Common myeloid progenitor, CD34-positive (primary cell): Measurements from ENCODE around the gene OLFML1.

ENCODE experiments used
- CTCF ChIA-PET: fragments of 350-600 bp; sonication (Branson Sonifier 250); formaldehyde crosslinking; loops from one replicate; lab custom pipeline; 2021; ENCODE audit warnings: antibody characterized with exemption; lab: Charles Lee
- POLR2A ChIA-PET: fragments of 350-600 bp; sonication (Branson Sonifier 250); formaldehyde crosslinking; loops from one replicate; lab custom pipeline; 2021; ENCODE audit warnings: antibody characterized with exemption; lab: Charles Lee
- DNase-seq, 3 donors: peaks; one replicate each; pipeline versions ENCODE4 v3.0.0 to v3.0.0-alpha.2; 2013
- H3K27ac ChIP-seq, 2 experiments: 1 replicate in 1 of 2; 2 replicates in 1 of 2; pipeline ENCODE4 v1.7.0; 2013; ENCODE audit warnings: inconsistent platforms in 2 of 2, low read length in 2 of 2, mild to moderate bottlenecking in 2 of 2, low read depth in 1 of 2, moderate library complexity in 1 of 2; ENCODE audit not compliant: severe bottlenecking in 2 of 2, insufficient read depth in 1 of 2, poor library complexity in 1 of 2
- H3K27me3 ChIP-seq, 5 experiments: replicated peaks in 2 of 5; 1 replicate in 3 of 5; 2 replicates in 2 of 5; pipeline versions ENCODE4 v1.6.1 to v1.7.0; 2013; ENCODE audit warnings: low read length in 4 of 5, mild to moderate bottlenecking in 2 of 5, moderate library complexity in 2 of 5, inconsistent platforms in 1 of 5; ENCODE audit not compliant: insufficient read depth in 5 of 5, control insufficient read depth in 4 of 5
- H3K36me3 ChIP-seq, 4 experiments: 1 replicate in 2 of 4; 2 replicates in 2 of 4; pipeline versions ENCODE4 v1.6.1 to v1.7.0; 2013; ENCODE audit warnings: low read length in 3 of 4, control low read depth in 1 of 4, mild to moderate bottlenecking in 1 of 4; ENCODE audit not compliant: control insufficient read depth in 4 of 4, insufficient read depth in 4 of 4
- H3K4me1 ChIP-seq, 4 experiments: 1 replicate in 3 of 4; 2 replicates in 1 of 4; pipeline versions ENCODE4 v1.6.1 to v1.7.1; 2013; ENCODE audit warnings: low read length in 3 of 4, mild to moderate bottlenecking in 3 of 4, control low read depth in 1 of 4, inconsistent platforms in 1 of 4, moderate library complexity in 1 of 4; ENCODE audit not compliant: control insufficient read depth in 4 of 4, insufficient read depth in 4 of 4; ENCODE audit errors: control extremely low read depth in 1 of 4
- H3K4me3 ChIP-seq, 7 experiments: 1 replicate in 4 of 7; 2 replicates in 3 of 7; pipeline versions ENCODE4 v1.5.1 to v1.7.0; 2013; ENCODE audit warnings: mild to moderate bottlenecking in 7 of 7, low read length in 6 of 7, moderate library complexity in 6 of 7, inconsistent platforms in 2 of 7, low read depth in 2 of 7, control low read depth in 1 of 7; ENCODE audit not compliant: insufficient read depth in 4 of 7, control insufficient read depth in 1 of 7; ENCODE audit errors: extremely low read depth in 1 of 7
- H3K9me3 ChIP-seq, 5 experiments: 1 replicate in 4 of 5; 2 replicates in 1 of 5; pipeline versions ENCODE4 v1.6.1 to v1.7.1; 2013; ENCODE audit warnings: low read length in 4 of 5, mild to moderate bottlenecking in 2 of 5, inconsistent platforms in 1 of 5, low read depth in 1 of 5, moderate library complexity in 1 of 5; ENCODE audit not compliant: control insufficient read depth in 4 of 5, insufficient read depth in 2 of 5; ENCODE audit errors: control extremely low read depth in 1 of 5
- WGBS: methylation state at CpG from one replicate; pipeline ENCODE4 v1.1.5; 2013; ENCODE audit not compliant: insufficient coverage; 5-methylcytosine and 5-hydroxymethylcytosine counted together

Gene OLFML1

GRCh38 chr11:7506243-7506642 lies 20.9 kb downstream of the OLFML1 start:
- H3K27ac ChIP-seq, result no peak overlapping the region
- no peak overlapping the region for H3K4me3 ChIP-seq
- POLR2A ChIA-PET, result no interaction called here
- CTCF ChIA-PET, result interaction anchor here (1.0 to 1.1 kb wide), 2 partner anchors 9 to 11 kb away, joined by 3 read pairs; no protein-coding TSS in a partner anchor
- H3K27me3 ChIP-seq, result peaks cover 0 to 3% (median 0%) of the 10 kb centered on the region in 5 experiments
- H3K9me3 ChIP-seq, result no peaks in the 10 kb centered on the region
- no peaks in the 10 kb centered on the region for H3K36me3 ChIP-seq
- H3K4me1 ChIP-seq, result peaks cover under 1 to 4% (median 3%) of the 10 kb centered on the region in 4 experiments
- 100% methylated on average over 2 of the region's 3 CpGs for WGBS
- no peak for DNase-seq

- CTCF ChIA-PET, result interaction anchor here (0.6 to 1.2 kb wide), 4 partner anchors 15 to 796 kb away, joined by 3 read pairs; no protein-coding TSS in a partner anchor
- H3K4me3 ChIP-seq, result no peak overlapping the region
- peaks cover 0 to 3% (median 0%) of the 10 kb centered on the region in 5 experiments for H3K27me3 ChIP-seq
- peaks cover 14 to 23% (median 20%) of the 10 kb centered on the region in 4 experiments for H3K4me1 ChIP-seq
- no peak overlapping the region for H3K27ac ChIP-seq
- WGBS, result 100% methylated on average over 2 of the region's 3 CpGs
- no peaks in the 10 kb centered on the region for H3K9me3 ChIP-seq
- H3K36me3 ChIP-seq, result no peaks in the 10 kb centered on the region
- POLR2A ChIA-PET, result no interaction called here
- DNase-seq, result no peak
These were observed 22.8 kb downstream of the OLFML1 start for GRCh38 chr11:7508087-7508486.

- DNase-seq, result no peak
- Histone ChIP-seq H3K27ac (no peak overlapping the region), H3K27me3 (peaks cover 0 to 12% (median 6%) of the 10 kb centered on the region in 5 experiments), H3K4me3 (no peak overlapping the region), H3K36me3 (no peaks in the 10 kb centered on the region), H3K4me1 (peaks cover 14 to 36% (median 30%) of the 10 kb centered on the region in 4 experiments), H3K9me3 (no peaks in the 10 kb centered on the region)
- CTCF ChIA-PET, result interaction anchor here (0.8 to 1.6 kb wide), 2 partner anchors 12 to 148 kb away, joined by 4 read pairs; no protein-coding TSS in a partner anchor
- POLR2A ChIA-PET, result no interaction called here
- no CpG with 5 or more reads among the region's 2 CpGs for WGBS
These were observed 24.7 kb downstream of the OLFML1 start for GRCh38 chr11:7509966-7510365.

- no peak overlapping the region for H3K4me3 ChIP-seq
- 4% methylated on average over 5 of the region's 5 CpGs for WGBS
- H3K27me3 ChIP-seq, result peaks cover 5 to 23% (median 15%) of the 10 kb centered on the region in 5 experiments
- peak; percentile 31 to 63 (median 40) for DNase-seq
- H3K36me3 ChIP-seq, result no peaks in the 10 kb centered on the region
- H3K27ac ChIP-seq, result no peak overlapping the region
- peaks cover 14 to 36% (median 30%) of the 10 kb centered on the region in 4 experiments for H3K4me1 ChIP-seq
- POLR2A ChIA-PET, result no interaction called here
- CTCF ChIA-PET, result interaction anchor here (1.1 to 2.5 kb wide), 5 partner anchors 10 to 155 kb away, joined by 4 to 10 read pairs (median 4); no protein-coding TSS in a partner anchor
- no peaks in the 10 kb centered on the region for H3K9me3 ChIP-seq
These were observed 26.1 kb downstream of the OLFML1 start for GRCh38 chr11:7511401-7511800.

- Histone ChIP-seq H3K36me3 (no peaks in the 10 kb centered on the region), H3K27ac (peak overlapping the region; percentile 41 to 86), H3K4me1 (peaks cover 14 to 36% (median 30%) of the 10 kb centered on the region in 4 experiments), H3K9me3 (no peaks in the 10 kb centered on the region), H3K27me3 (peaks cover 5 to 31% (median 15%) of the 10 kb centered on the region in 5 experiments), H3K4me3 (peak overlapping the region in 6 of 7 experiments; percentile 72 to 90 (median 79))
- peak; percentile 76 to 93 (median 89) for DNase-seq
- WGBS, result 9% methylated on average over 18 of the region's 18 CpGs
- ChIA-PET CTCF (interaction anchor here (0.6 to 2.5 kb wide), 13 partner anchors 8 to 183 kb away, joined by 3 to 10 read pairs (median 4); no protein-coding TSS in a partner anchor), POLR2A (no interaction called here)
These were observed 27.4 kb downstream of the OLFML1 start for GRCh38 chr11:7512525-7513233.

GRCh38 chr11:7513234-7514098 lies 28.2 kb downstream of the OLFML1 start, which contains the start of gene PPFIBP2:
Gene PPFIBP2, plus strand, starts transcription at chr11:7513999. Its CDS starts 35,477 bp downstream, at chr11:7549476.
- Histone ChIP-seq H3K4me1 (peaks cover 14 to 36% (median 30%) of the 10 kb centered on the region in 4 experiments), H3K9me3 (no peaks in the 10 kb centered on the region), H3K36me3 (no peaks in the 10 kb centered on the region), H3K27ac (peak within 1 kb of the TSS; percentile 41 to 86), H3K27me3 (peaks cover 5 to 31% (median 15%) of the 10 kb centered on the region in 5 experiments), H3K4me3 (peak within 1 kb of the TSS; percentile 64 to 90 (median 77))
- ChIA-PET CTCF (interaction anchor here (0.9 to 2.5 kb wide), 8 partner anchors 8 to 164 kb away, joined by 3 to 10 read pairs (median 4); no protein-coding TSS in a partner anchor), POLR2A (no interaction called here)
- under 1% methylated on average over 61 of the region's 79 CpGs for WGBS
- peak; percentile 72 to 86 (median 84) for DNase-seq
